ENCODE results near the gene CIAO2B.
A peak's percentile ranks its signal among the peaks of the same experiment; 100 is the strongest.

The CIAO2B gene

GRCh38 chr16:66926171-66926947, 7.8 kb downstream of the CIAO2B start:
- Mint-ChIP-seq H3K9me3 (no peaks in the 10 kb centered on the region), H3K4me1 (peaks cover 6% of the 10 kb centered on the region), H3K27ac (no peak overlapping the region), H3K4me3 (no peak overlapping the region), H3K36me3 (ENCODE audit: low read depth) (no peaks in the 10 kb centered on the region), H3K27me3 (ENCODE audit: low read depth, poor library complexity) (peaks cover 76% of the 10 kb centered on the region)
- no peak for DNase-seq
- no peak for TF ChIP-seq CTCF (IDR thresholded peaks at IDR 0.05)

- no peak for TF ChIP-seq CTCF (IDR thresholded peaks at IDR 0.05)
- no peak within 1 kb of the TSS for H3K27ac Mint-ChIP-seq
- H3K4me3 Mint-ChIP-seq: peak within 1 kb of the TSS; percentile 73
- H3K9me3 Mint-ChIP-seq: no peaks in the 10 kb centered on the region
- peaks cover 86% of the 10 kb centered on the region for H3K27me3 Mint-ChIP-seq (ENCODE audit: low read depth, poor library complexity)
- H3K4me1 Mint-ChIP-seq: peaks cover 6% of the 10 kb centered on the region
- no peaks in the 10 kb centered on the region for H3K36me3 Mint-ChIP-seq (ENCODE audit: low read depth)
- DNase-seq: no peak
These were observed 8.8 kb downstream of the CIAO2B start, which contains the start of gene RRAD for GRCh38 chr16:66925322-66925840. Gene RRAD (minus strand): TSS chr16:66925535. CDS start chr16:66925179, 356 bp downstream.

GRCh38 chr16:66924527-66925321, 9.5 kb downstream of the CIAO2B start:
- Mint-ChIP-seq H3K36me3 (ENCODE audit: low read depth) (no peaks in the 10 kb centered on the region), H3K27ac (no peak overlapping the region), H3K4me3 (peak overlapping the region; percentile 56), H3K27me3 (ENCODE audit: low read depth, poor library complexity) (peaks cover 89% of the 10 kb centered on the region), H3K4me1 (peaks cover 6% of the 10 kb centered on the region), H3K9me3 (no peaks in the 10 kb centered on the region)
- DNase-seq: peak; percentile 78
- TF ChIP-seq CTCF (IDR thresholded peaks at IDR 0.05): peak; percentile 19

GRCh38 chr16:66923866-66924265, 10.3 kb downstream of the CIAO2B start:
- Mint-ChIP-seq H3K4me1 (peaks cover 11% of the 10 kb centered on the region), H3K27ac (no peak overlapping the region), H3K9me3 (no peaks in the 10 kb centered on the region), H3K4me3 (no peak overlapping the region), H3K27me3 (ENCODE audit: low read depth, poor library complexity) (peaks cover 93% of the 10 kb centered on the region), H3K36me3 (ENCODE audit: low read depth) (no peaks in the 10 kb centered on the region)
- no peak for TF ChIP-seq CTCF (IDR thresholded peaks at IDR 0.05)
- DNase-seq: no peak

GRCh38 chr16:66923247-66923731, 10.9 kb downstream of the CIAO2B start:
- no peaks in the 10 kb centered on the region for H3K36me3 Mint-ChIP-seq (ENCODE audit: low read depth)
- H3K4me1 Mint-ChIP-seq: peaks cover 11% of the 10 kb centered on the region
- no peak overlapping the region for H3K4me3 Mint-ChIP-seq
- H3K9me3 Mint-ChIP-seq: no peaks in the 10 kb centered on the region
- no peak for DNase-seq
- no peak for TF ChIP-seq CTCF (IDR thresholded peaks at IDR 0.05)
- no peak overlapping the region for H3K27ac Mint-ChIP-seq
- H3K27me3 Mint-ChIP-seq (ENCODE audit: low read depth, poor library complexity): peaks cover 90% of the 10 kb centered on the region

Measured in nephron progenitor cell (in vitro differentiated cells).